Measurements from ENCODE around the gene WFDC2. TPM values are rescaled to one million over a fixed set of nuclear protein-coding genes. Genes with fewer than 3 reads are reported as not detected.

Gene WFDC2
- total and polyA plus RNA-seq, 2 of the 13 experiments (the other 11 are each of a cell fraction or from before 2014, with no cell fraction given) = 0.33 TPM; not detected in 1

GRCh38 chr20:45436732-45437485, 32.6 kb upstream of the WFDC2 start (continued):
- TF ChIP-seq CSRNP1 (CRISPR knock-in tag; IDR thresholded peaks at IDR 0.05) = no peak; the same call in 1 of the 2 replicates
- TF ChIP-seq HNRNPH1 (optimal IDR thresholded peaks at IDR 0.05; ENCODE audit: low read depth, low read length) = no peak
- no peak for TF ChIP-seq JARID2 (CRISPR knock-in tag; IDR thresholded peaks at IDR 0.05; ENCODE audit: insufficient replicate concordance)
- TF ChIP-seq PRMT3 (CRISPR knock-in tag; IDR thresholded peaks at IDR 0.05; ENCODE audit: borderline replicate concordance, low read depth) = no peak
- TF ChIP-seq KDM4B (CRISPR knock-in tag; IDR thresholded peaks at IDR 0.05) = peak; percentile 84; the same call in 1 of the 2 replicates
- TF ChIP-seq NFE2 (CRISPR knock-in tag; IDR thresholded peaks at IDR 0.05) = no peak
- TF ChIP-seq ZNF510 (CRISPR knock-in tag; IDR thresholded peaks at IDR 0.05; ENCODE audit: low read depth) = peak; percentile 67; the same call in 1 of the 2 replicates
- TF ChIP-seq DBP (CRISPR knock-in tag; IDR thresholded peaks at IDR 0.05; ENCODE audit: not compliant biosample characterization) = no peak
- TF ChIP-seq KAT2B (IDR thresholded peaks at IDR 0.05; ENCODE audit: borderline replicate concordance, low read depth, low read length) = no peak
- peak; percentile 53; the same call in 1 of the 2 replicates for TF ChIP-seq ZNF724P (CRISPR knock-in tag; IDR thresholded peaks at IDR 0.05; ENCODE audit: borderline replicate concordance)
- 0 out of 2 replicates have a peak, but pooled peaks have one; percentile 80 for TF ChIP-seq ZNF614 (CRISPR knock-in tag; IDR thresholded peaks at IDR 0.05; ENCODE audit: borderline replicate concordance)
- no peak for TF ChIP-seq ZMYM2 (CRISPR knock-in tag; IDR thresholded peaks at IDR 0.05)
- TF ChIP-seq HNRNPK (IDR thresholded peaks at IDR 0.05; ENCODE audit: low read depth, low read length, poor library complexity, severe bottlenecking) = no peak
- TF ChIP-seq ZSCAN30 (CRISPR knock-in tag; IDR thresholded peaks at IDR 0.05) = no peak
- no peak for TF ChIP-seq ZFP62 (CRISPR knock-in tag; IDR thresholded peaks at IDR 0.05)
- TF ChIP-seq, protein P1, sequence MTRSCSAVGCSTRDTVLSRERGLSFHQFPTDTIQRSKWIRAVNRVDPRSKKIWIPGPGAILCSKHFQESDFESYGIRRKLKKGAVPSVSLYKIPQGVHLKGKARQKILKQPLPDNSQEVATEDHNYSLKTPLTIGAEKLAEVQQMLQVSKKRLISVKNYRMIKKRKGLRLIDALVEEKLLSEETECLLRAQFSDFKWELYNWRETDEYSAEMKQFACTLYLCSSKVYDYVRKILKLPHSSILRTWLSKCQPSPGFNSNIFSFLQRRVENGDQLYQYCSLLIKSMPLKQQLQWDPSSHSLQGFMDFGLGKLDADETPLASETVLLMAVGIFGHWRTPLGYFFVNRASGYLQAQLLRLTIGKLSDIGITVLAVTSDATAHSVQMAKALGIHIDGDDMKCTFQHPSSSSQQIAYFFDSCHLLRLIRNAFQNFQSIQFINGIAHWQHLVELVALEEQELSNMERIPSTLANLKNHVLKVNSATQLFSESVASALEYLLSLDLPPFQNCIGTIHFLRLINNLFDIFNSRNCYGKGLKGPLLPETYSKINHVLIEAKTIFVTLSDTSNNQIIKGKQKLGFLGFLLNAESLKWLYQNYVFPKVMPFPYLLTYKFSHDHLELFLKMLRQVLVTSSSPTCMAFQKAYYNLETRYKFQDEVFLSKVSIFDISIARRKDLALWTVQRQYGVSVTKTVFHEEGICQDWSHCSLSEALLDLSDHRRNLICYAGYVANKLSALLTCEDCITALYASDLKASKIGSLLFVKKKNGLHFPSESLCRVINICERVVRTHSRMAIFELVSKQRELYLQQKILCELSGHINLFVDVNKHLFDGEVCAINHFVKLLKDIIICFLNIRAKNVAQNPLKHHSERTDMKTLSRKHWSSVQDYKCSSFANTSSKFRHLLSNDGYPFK (CRISPR knock-in tag; IDR thresholded peaks at IDR 0.05; ENCODE audit: borderline replicate concordance) = peak; percentile 74; the same call in 1 of the 2 replicates
- no peak for TF ChIP-seq GFI1 (CRISPR knock-in tag; IDR thresholded peaks at IDR 0.05; ENCODE audit: borderline replicate concordance)
- no peak for TF ChIP-seq CSRNP2 (CRISPR knock-in tag; conservative IDR thresholded peaks at IDR 0.05; ENCODE audit: low read depth)
- peak; percentile 85; the same call in 1 of the 2 replicates for TF ChIP-seq TRAFD1 (CRISPR knock-in tag; IDR thresholded peaks at IDR 0.05; ENCODE audit: borderline replicate concordance)

Measured in HepG2 (cell line).